Measurements from ENCODE around the gene KCNV2.

Gene KCNV2

DNA sequence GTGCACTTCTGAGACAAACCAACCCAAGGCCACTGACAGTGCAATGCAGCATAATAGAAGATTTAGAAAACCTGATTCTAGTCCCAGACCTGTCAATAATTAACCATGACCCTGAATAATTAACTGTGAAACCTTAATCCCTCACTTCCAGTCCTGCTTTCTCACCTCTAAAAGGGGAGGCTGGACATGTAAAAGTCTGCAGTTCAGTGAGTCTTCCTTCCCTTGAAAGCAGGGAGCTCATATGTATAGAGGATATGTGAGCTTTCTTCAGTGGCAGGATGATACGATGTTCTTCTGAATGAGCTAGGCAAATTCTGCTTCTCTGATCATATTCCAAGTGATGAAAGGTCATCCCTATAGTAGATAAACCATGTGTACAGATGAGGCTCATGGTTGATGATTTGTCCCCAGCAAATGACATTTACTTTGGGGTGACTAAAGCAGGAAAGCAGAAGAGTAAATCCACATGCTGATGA, 2.9 kb downstream of the KCNV2 start:
- DNase-seq (ENCODE audit: low read depth in 2 of 2), result no peak

GRCh38 chr9:2722715-2723114, 5.4 kb downstream of the KCNV2 start:
- DNase-seq (ENCODE audit: low read depth in 2 of 2), result no peak

- DNase-seq (ENCODE audit: low read depth in 2 of 2), result no peak
Observed at GRCh38 chr9:2723376-2724065, 6.2 kb downstream of the KCNV2 start.

DNA sequence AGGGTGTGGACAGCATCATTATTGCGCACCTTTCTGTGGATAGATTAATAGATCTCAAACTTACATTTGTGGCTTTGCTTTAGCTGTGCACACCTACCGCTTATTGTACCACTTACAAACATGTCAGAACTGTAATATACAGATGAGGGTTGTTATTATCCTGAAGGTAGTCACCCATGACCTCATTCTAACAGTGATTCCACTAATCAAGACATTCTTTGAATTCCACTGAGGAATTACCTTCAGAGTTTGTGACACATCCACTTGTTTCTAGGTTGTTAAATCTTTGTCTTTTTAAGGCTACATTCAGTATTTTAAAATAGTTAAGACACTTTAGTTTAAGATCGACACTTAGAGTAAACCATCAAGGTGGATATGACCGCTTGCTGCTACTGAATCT, 7.8 kb downstream of the KCNV2 start:
- no peak for DNase-seq (ENCODE audit: low read depth in 2 of 2)

DNA sequence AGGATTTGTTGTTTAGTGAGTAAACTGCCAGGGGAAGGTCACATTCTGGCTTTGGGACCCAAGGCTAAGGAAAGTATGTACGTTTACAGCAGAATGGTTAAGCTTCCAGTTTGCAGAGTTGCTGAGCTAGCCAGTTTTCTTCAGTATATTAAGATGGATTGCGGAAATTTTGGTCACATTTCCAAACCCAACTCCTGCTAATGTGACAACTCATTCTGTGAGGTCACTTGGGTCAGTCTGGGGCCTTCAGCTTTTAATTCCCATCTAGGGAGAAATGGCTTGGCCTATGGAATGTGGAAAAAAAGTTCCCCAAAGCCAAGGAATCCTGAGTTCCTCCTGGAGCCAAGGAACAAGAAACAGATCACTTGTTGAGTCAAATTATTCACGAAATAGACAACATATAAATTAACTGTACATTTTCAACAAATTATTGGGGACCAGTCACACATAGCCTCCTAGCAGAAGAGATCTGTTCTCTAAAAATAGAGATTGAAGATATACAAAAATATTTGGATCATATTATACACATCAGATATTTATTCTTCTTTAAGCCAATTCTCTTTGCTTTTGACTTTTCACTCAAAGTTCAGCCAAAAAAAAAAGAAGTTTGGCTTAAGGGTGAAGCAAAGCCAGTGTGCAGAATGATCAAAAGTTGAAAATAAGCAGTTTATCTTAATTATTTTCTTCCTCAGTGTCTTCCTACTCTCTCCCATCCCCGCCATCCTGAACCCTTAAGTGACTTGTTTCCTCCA, 8.8 kb downstream of the KCNV2 start:
- DNase-seq (ENCODE audit: low read depth in 2 of 2), result no peak

DNA sequence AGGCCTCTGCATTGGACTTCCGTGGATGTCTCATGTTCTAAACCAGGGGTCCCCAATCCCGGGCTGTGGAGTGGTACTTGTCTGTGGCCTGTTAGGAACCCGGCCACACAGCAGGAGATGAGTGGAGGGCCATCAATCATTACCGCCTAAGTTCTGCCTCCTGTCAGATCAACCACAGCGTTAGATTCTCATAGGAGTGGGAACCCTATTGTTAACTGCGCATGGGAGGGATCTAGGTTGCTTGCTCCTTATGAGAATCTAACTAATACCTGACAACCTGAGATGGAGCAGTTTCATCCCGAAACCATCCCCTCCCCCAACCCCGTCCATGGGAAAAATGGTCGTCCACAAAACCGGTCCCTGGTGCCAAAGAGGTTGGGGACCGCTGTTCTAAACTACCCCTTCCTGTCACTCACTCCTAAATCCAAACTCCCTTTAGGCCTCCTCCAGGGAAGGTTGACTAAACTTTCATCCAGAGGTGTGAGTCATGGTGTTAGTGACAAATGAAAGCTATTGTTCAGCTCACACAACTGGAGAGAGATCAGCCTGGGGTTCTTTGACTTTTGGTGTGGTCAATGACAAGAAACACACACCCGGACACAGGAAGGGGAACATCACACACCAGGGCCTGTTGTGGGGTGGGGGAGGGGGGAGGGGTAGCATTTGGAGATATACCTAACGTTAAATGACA, 9.5 kb downstream of the KCNV2 start:
- DNase-seq (ENCODE audit: low read depth in 2 of 2), result no peak

- no peak for DNase-seq (ENCODE audit: low read depth in 2 of 2)
Observed at GRCh38 chr9:2727374-2727773, 10.1 kb downstream of the KCNV2 start.

DNA sequence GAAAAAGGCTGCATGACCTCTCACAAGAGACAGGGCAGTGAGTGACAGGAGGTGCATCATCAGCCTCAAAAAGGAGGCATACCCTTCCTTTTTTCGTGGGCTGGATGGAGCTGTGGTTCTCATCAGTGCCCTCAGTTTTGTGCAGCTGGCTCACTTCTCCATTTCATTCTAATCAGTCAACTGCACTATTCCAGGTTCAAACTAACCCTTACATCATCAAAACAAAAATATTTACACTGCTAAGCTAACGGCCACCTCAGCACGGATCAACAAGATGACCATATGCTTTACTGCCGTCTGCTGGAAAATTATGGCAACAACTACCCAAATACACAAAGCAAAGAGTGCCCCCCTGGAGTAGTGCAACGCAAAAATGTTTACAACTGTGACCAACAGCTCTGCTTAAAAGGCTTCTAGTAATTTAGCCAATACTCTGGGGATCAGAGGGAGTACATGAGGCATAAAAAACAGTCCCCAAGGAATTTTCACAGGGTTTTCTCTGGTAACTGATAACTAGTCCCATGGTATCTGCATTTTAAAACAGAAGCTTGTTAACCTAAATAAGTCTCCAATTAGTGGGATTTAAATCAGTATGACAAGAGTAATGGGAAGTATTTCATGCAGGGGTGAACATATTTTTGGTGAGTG, 10.8 kb downstream of the KCNV2 start:
- DNase-seq (ENCODE audit: low read depth in 2 of 2), result no peak

- DNase-seq (ENCODE audit: low read depth in 2 of 2), result no peak
Observed at GRCh38 chr9:2729003-2729402, 11.7 kb downstream of the KCNV2 start.

DNA sequence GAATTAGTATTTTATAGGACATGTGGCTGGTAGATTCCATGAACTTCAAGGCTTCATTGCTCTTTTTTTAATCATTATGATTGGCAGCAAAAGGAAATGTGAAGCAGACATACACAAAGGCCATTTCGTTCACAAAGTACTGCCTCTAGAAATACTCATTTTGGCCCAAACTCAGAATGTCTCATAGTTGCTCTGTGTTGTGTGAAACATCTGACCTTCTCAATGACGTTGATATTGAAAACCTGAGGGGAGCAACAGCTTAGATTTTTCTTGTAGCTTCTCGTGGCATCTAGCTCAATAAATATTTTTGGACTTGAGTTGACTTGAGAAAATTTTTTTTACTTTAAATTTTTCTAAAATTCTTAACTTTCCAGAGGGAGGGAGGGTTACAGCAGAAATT, 12.4 kb downstream of the KCNV2 start:
- no peak for DNase-seq (ENCODE audit: low read depth in 2 of 2)

DNA sequence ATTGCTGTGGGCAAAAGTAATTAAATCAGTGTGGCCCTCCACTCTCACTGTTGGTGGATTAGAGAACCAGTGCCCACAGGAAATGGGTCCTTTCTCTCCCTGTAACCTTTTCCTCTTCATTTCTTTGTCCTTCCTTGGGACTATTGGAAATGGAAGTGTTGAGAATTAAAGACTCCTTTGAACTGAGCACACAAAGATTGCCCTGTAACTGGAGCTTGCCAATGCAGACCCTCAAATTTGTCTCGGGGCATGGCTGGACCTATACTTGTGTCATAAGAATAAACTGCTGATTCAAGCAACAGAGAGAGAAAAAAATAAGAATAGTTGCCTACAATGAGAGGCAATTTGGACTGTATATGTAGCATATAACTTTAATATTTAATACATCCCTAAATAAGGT, 13.7 kb downstream of the KCNV2 start:
- DNase-seq (ENCODE audit: low read depth in 2 of 2), result no peak

GRCh38 chr9:2732492-2732891, 15.2 kb downstream of the KCNV2 start:
- no peak for DNase-seq (ENCODE audit: low read depth in 2 of 2)

GRCh38 chr9:2740616-2741015, 23.3 kb downstream of the KCNV2 start:
- no peak for DNase-seq (ENCODE audit: low read depth in 2 of 2)

GRCh38 chr9:2741441-2742158, 24.3 kb downstream of the KCNV2 start:
- no peak for DNase-seq (ENCODE audit: low read depth in 2 of 2)

GRCh38 chr9:2742214-2742613, 24.9 kb downstream of the KCNV2 start:
- no peak for DNase-seq (ENCODE audit: low read depth in 2 of 2)

GRCh38 chr9:2743937-2744529, 26.7 kb downstream of the KCNV2 start:
- DNase-seq (ENCODE audit: low read depth in 2 of 2), result no peak

GRCh38 chr9:2745560-2746380, 28.5 kb downstream of the KCNV2 start:
- no peak for DNase-seq (ENCODE audit: low read depth in 2 of 2)

GRCh38 chr9:2749485-2749884, 32.2 kb downstream of the KCNV2 start:
- no peak for DNase-seq (ENCODE audit: low read depth in 2 of 2)

GRCh38 chr9:2755285-2755684, 38.0 kb downstream of the KCNV2 start:
- DNase-seq (ENCODE audit: low read depth in 2 of 2), result no peak

- DNase-seq (ENCODE audit: low read depth in 2 of 2), result no peak
Observed at GRCh38 chr9:2758162-2758897, 41.0 kb downstream of the KCNV2 start.

All from stimulated activated CD4-positive, alpha-beta T cell treated with anti-CD3 and anti-CD28 coated beads, Interleukin-1b, Interleukin-23, amount 100 ng/mL, for 4 hours (primary cell).